Stimulated activated CD4-positive, alpha-beta T cell treated with anti-CD3 and anti-CD28 coated beads, Interleukin-4, amount 100 ng/mL, for 1 hour (primary cell): ENCODE results near the gene HAP1.

Source experiments
- DNase-seq: peaks from one replicate; pipeline ENCODE4 v3.0.0-alpha.2; 2020

HAP1 gene

GRCh38 chr17:41762391-41762790 lies 27.9 kb upstream of the HAP1 start:
- DNase-seq: no peak

DNA sequence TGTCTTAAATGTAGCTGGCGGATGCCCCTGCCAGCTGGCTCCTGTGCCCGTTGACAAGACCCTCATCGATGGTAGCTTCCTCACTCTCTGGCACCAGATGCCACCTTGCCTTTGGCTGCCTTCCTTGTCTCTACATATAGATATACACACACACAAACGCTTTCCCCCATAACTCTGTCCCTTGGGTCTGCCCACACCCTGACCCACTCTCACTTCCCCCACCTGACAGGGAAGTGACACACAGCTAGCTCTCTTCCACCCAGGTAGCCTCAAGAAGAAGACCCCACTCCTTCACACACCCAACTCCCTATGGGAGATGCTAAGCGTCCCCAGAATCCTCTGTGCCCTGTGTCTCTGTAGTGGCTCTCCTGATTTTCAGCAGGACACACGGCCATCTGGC lies 26.4 kb upstream of the HAP1 start:
- no peak for DNase-seq

DNA sequence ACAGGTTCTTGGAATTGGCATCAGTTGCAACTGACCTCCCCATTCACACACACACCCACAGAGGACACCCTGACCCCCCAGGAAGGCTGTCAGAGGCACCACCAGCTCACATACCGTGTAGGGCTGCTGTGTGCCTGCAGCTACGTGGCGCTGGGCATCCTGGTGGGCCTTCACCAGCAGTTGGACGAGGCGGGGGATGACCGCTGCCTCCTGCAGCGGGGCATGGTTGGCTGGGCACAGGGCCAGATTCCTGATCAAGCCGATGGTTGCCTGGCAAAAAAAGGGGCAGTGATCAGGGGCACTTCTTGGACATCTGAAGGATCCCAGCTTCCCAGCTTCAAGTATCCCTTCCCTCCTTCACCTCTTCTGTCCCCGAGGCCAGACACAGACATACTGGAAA lies 24.2 kb upstream of the HAP1 start:
- DNase-seq: no peak

GRCh38 chr17:41754066-41754465 lies 19.6 kb upstream of the HAP1 start:
- DNase-seq: no peak

DNA sequence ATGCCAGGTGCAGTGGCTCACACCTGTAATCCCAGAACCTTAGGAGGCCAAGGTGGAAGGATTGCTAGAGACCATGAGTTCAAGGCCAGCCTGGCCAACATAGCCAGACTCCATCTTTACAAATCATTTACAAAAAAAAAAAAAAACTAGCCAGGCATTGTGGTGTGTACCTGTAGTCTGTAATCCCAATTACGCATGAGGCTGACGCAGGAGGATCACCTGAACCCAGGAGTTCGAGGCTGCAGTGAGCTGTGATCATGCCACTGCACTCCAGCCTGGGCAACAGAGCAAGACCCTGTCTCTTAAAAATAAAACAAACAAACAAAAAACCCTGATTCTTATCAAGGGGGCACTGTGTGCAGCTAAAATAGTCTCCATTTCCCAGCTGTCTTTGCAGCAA lies 16.8 kb upstream of the HAP1 start:
- no peak for DNase-seq

DNA sequence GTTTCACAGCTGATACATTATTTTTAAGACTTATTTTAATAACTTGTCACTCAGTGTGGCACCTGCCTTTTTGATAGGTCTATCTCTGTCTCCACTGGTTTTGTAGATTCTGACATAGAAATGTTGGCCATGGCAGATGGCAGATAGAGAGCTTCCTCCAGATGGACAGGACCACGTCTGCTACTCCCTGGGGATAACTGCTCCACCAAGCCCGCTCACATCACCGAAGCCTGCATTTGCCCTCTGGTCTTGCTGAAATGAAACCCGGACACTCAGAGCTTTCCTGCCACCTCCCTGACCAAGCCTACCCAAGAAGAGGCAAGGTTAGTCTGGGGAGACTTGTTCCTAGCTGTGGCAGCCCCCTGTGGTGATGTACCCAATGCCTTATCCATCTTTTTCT lies 16.4 kb upstream of the HAP1 start:
- no peak for DNase-seq

- no peak for DNase-seq
Measured at GRCh38 chr17:41748275-41748674, 13.8 kb upstream of the HAP1 start.

GRCh38 chr17:41741709-41742108 lies 7.3 kb upstream of the HAP1 start:
- no peak for DNase-seq

- no peak for DNase-seq
Measured at GRCh38 chr17:41740506-41740905, 6.1 kb upstream of the HAP1 start.

DNA sequence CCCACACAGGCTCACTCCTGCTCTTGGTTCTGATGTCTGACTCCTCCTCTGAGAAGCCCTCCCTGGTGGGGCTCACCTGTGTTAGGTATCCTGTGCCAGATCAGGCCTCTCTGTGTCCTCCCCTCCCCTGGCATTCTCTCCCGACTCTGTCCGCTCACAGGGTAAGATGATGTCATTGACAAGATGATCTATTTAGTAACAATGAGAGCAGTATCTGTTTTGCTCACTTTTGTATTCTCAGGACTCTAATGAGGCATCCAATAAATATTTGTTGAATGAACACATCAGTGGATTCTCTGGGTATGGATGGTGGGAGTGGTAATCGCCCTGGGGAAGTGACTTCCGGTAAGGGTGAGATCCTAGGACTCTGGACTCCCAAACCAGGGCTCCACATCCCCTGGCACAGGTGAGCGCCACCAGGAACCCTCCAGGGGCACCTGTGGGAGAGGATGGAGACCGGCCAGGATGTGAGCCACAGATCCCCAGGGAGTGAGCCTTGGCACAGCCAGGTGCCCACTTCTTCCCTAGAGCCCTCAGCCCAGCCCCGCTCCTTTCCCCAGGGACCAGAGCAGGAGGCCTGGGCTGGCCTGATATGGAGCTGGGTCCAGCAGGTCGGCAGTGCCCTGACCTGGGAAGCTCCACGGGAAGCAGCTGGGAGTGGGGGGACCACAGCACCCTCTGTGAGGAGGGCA lies 5.4 kb upstream of the HAP1 start:
- no peak for DNase-seq

DNA sequence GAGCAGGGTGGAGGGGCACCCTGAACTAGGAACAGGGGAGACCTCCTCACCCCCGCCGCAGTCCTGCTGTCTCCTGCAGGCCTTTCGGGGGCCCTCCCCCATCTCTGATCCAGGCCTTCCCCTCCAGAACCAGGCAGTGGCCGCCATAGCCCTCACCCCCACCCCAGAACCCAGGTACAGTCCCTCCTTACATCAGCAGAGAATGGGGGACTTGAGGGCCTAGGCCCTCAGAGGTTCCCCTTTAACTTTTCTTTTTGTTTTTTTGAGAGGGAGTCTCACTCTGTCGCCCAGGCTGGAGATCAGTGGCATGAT lies 4.3 kb upstream of the HAP1 start:
- no peak for DNase-seq

DNA sequence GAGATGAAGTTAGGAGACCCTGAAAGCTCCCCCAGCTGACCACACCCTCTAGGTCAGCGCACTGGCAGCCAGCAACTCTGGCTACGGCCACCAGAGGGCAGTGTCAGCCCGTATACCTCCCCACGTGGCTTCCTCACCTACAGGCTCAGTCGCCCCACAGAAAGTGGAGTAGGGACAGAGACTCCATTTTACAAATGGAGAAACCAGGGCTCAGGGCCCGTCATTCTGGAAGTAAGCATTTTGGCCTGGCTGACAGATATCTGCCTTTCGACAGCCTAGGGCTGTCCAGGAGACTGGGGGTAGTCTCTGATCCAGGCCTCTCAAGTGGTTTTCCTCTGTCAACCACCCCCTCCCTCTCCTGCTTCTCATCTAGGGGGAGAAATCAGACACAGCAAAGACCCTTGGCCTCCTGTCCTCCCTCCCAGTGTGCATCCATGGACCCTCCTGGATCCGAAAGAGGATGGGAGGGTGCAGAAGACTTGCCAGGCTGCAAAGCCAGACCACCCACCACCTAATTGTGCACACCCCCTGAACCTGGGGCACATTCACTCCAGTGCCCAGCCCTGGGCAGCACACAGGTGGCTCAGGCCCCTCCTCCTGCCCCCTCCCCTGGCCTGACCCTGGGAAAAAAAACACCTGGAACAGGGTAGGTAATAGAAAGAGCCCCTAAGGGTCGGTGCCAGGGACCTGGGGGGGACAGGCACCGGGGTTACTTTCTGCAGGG lies 3.8 kb upstream of the HAP1 start:
- DNase-seq: peak; percentile 79

DNA sequence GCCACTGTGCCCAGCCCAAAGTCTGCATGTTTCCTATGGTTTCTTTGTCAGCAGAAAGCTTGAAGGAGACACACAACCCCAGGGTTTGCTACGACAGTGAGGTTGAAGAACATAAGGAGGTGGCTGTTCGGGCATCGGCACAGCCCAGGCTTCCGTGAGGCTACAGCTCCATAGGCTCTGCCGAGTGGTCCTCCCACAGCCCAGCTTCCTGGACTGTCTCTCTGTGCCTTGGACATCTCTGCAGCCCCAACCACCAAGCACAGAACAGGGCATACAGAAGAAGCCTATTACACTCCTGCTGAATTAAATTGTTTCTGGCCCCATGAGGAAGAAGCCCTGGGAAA lies 3.2 kb upstream of the HAP1 start:
- DNase-seq: no peak

- no peak for DNase-seq
Measured at GRCh38 chr17:41736983-41737679, 2.7 kb upstream of the HAP1 start.

DNA sequence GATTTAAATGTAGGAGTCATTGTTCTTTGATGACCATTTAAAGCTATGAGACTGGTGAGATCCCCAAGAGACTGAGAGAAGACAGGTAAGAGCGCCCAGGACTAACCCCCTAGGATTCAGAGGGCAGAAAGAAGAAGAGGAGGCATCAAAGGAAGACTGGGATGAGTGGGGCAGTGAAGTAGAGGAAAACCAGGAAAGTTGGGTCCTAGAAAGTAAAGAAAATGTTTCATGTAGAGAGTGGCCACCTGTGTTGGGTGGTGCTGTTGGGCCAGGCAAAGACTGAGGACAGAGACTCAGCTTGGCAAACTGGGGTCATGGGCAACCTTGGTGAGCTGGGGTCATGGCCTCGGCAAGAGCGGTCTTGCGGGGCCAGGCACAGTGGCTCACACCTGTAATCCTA lies 1.3 kb upstream of the HAP1 start:
- DNase-seq: no peak

GRCh38 chr17:41734949-41735313 lies 488 bp upstream of the HAP1 start:
- DNase-seq: no peak

- no peak for DNase-seq
Measured at GRCh38 chr17:41733348-41734138, 900 bp downstream of the HAP1 start.

- no peak for DNase-seq
Measured at GRCh38 chr17:41731836-41732235, 2.6 kb downstream of the HAP1 start.

DNA sequence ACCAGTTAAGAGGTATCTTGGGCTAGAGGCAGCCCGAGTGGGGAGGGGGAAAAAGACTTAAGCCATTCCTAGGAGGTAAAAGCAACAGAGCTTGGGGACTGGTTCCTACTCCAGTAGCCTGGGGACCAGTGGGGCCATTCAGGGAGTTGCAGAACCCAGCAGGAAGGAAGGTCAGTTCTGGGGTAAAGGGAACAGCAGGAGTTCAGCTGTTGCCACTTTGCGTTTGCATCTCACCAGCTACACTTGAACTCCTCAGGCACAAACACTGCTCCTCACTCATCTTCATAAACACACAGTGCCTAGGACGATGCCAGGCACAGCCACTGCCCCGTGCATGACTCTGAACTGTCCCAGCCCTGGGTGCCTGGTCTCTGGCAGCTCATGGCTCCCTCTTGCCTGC lies 4.0 kb downstream of the HAP1 start:
- DNase-seq: no peak

- no peak for DNase-seq
Measured at GRCh38 chr17:41728056-41728455, 6.4 kb downstream of the HAP1 start.

DNA sequence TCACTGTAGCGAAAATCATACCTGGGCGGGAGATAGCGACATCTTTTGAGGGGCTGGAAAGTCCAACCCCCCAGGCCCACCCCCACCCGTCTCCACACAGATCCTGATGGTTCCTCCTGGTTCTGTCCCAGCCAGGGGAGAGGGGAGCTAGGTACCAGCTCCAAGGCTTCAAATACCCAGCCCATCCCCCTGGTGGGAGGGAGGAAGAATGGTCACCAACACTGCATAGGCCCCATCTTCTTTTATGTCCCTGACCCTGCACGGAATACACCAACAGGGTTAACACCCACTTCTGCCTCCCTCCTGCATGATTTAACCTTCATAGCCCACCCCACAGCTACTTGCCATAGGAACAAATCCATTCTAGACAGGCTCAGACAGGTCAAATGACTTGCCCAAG lies 9.3 kb downstream of the HAP1 start:
- no peak for DNase-seq

DNA sequence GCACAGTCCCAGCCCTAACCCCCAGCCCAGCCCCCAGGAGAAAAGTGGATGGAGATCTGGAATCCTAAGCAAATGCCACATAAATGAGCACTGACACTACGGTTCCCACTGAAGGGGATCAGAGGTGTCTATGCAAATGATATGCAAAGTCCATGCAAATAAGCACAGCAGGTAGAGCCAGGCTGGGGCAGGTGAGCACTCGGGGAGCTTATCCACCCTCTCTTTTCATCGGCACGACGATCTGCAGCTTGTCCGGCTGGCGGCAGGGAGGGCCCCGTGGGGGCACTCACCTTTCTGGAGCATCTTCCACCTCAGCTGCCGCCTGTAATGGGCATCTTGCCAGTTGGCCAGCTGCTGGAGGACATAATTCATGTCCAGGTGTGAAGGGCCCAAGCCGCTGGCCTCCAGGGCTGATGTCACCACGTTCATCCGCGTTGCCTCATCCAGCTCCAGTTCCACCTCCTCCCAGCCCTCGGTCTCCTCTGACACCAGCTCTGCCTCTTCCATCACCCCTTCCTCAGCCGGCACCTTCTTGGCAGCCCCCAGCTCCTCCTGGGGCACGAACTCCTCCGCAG lies 9.9 kb downstream of the HAP1 start:
- DNase-seq: no peak

DNA sequence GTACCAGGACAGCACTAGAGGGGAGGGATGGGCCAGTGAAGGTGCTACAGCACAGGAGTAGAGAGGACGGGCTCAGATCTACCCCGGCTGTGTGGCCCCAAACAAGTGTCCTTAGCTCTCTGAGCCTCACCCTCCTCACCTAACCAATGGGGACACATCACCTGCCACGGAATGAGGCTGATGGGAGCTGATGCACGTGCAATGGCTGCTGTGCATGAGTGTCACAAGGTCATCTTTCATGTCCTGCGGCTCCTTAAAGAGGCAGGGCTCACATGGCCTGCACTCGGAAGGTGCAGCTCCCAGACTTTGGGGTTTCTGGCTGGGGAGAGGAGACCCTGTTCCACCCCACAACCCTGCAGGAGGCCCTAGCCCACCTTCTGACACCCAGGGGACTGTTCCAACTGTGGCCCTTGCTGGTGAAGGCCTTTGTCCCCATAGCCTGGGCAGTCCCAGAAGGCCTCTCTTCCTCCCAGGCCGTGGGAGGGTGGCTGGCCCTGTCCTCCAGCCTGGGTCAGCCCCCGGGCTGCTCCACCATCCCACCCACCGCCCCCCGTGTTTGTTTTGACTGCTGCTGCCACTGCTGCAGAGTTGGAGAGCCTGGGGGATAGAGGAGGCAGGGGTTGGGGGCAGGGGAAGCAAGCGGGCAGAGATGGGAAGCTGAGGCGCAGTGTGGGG lies 10.5 kb downstream of the HAP1 start:
- no peak for DNase-seq
